CD4-positive, alpha-beta T cell treated with Interferon gamma for 1 hour (primary cell): ENCODE measurements around the gene PCDHA8.
"Not testable (repeated sequence)": the region's sequence is repeated elsewhere in the genome, so short reads cannot be mapped to it uniquely, and the experiment has no call there.

ENCODE experiments used
- DNase-seq: peaks from one replicate; pipeline ENCODE4 v3.0.0-alpha.2; 2020

The PCDHA8 gene

GRCh38 chr5:140840978-140841962, at the start of gene PCDHA8:
PCDHA8 (plus strand) TSS chr5:140841187; CDS start chr5:140841322, 135 bp downstream.
- DNase-seq: no peak

GRCh38 chr5:140794595-140795258, 46.3 kb upstream of the PCDHA8 start, which contains the start of gene PCDHA2:
PCDHA2 (plus strand) TSS chr5:140794852.
- no peak for DNase-seq

GRCh38 chr5:140795259-140795641, 45.7 kb upstream of the PCDHA8 start:
- no peak for DNase-seq

GRCh38 chr5:140796072-140796717, 44.8 kb upstream of the PCDHA8 start:
- DNase-seq: not testable (repeated sequence)

GRCh38 chr5:140796718-140797095, 44.3 kb upstream of the PCDHA8 start:
- DNase-seq: no peak

- DNase-seq: no peak
These were observed 40.0 kb upstream of the PCDHA8 start, which contains the start of gene PCDHA3 for GRCh38 chr5:140800816-140801493. PCDHA3 (plus strand) TSS chr5:140801057.

- no peak for DNase-seq
These were observed 39.5 kb upstream of the PCDHA8 start for GRCh38 chr5:140801494-140801841.

GRCh38 chr5:140802381-140802780, 38.6 kb upstream of the PCDHA8 start:
- DNase-seq: not testable (repeated sequence)

- DNase-seq: no peak
These were observed 38.2 kb upstream of the PCDHA8 start for GRCh38 chr5:140802781-140803271.

- no peak for DNase-seq
These were observed 33.9 kb upstream of the PCDHA8 start, which contains the start of gene PCDHA4 for GRCh38 chr5:140806834-140807775. PCDHA4 (plus strand) TSS chr5:140807068.

- DNase-seq: not testable (repeated sequence)
These were observed 32.6 kb upstream of the PCDHA8 start for GRCh38 chr5:140808241-140808888.

GRCh38 chr5:140808889-140809291, 32.1 kb upstream of the PCDHA8 start:
- DNase-seq: no peak

GRCh38 chr5:140821375-140822280, 19.4 kb upstream of the PCDHA8 start, which contains the start of gene PCDHA5:
PCDHA5 (plus strand) TSS chr5:140821613.
- no peak for DNase-seq

GRCh38 chr5:140822281-140822629, 18.7 kb upstream of the PCDHA8 start:
- DNase-seq: no peak

- not testable (repeated sequence) for DNase-seq
These were observed 18.0 kb upstream of the PCDHA8 start for GRCh38 chr5:140822969-140823368.

GRCh38 chr5:140823475-140823874, 17.5 kb upstream of the PCDHA8 start:
- DNase-seq: no peak

GRCh38 chr5:140827704-140828361, 13.2 kb upstream of the PCDHA8 start, which contains the start of gene PCDHA6:
PCDHA6 (plus strand) TSS chr5:140827960; CDS start chr5:140828092, 132 bp downstream.
- no peak for DNase-seq

GRCh38 chr5:140828362-140828737, 12.6 kb upstream of the PCDHA8 start:
- DNase-seq: no peak
